GM12891 (cell line): ENCODE data around the gene PTPRN2.

Source experiments
- PAX5 ChIP-seq: IDR thresholded peaks from 2 replicates; pipeline ENCODE4 v1.6.1; 2011; ENCODE audit warnings: low read length, moderate library complexity, mild to moderate bottlenecking; ENCODE audit not compliant: insufficient read depth, severe bottlenecking
- POLR2A ChIP-seq: IDR thresholded peaks from 2 replicates; pipeline ENCODE4 v1.6.1; 2011; ENCODE audit warnings: low read depth, low read length, control low read depth
- POLR2AphosphoS5 ChIP-seq: IDR thresholded peaks from 2 replicates; pipeline ENCODE4 v1.6.1; 2011; ENCODE audit warnings: low read depth, low read length, control low read depth
- POU2F2 ChIP-seq: IDR thresholded peaks from 2 replicates; pipeline ENCODE4 v1.6.1; 2011; ENCODE audit warnings: low read depth, mild to moderate bottlenecking, control low read depth, low read length, moderate library complexity
- TAF1 ChIP-seq: IDR thresholded peaks from 2 replicates; pipeline ENCODE4 v1.6.1; 2011; ENCODE audit warnings: low read depth, low read length, control low read depth

DNA sequence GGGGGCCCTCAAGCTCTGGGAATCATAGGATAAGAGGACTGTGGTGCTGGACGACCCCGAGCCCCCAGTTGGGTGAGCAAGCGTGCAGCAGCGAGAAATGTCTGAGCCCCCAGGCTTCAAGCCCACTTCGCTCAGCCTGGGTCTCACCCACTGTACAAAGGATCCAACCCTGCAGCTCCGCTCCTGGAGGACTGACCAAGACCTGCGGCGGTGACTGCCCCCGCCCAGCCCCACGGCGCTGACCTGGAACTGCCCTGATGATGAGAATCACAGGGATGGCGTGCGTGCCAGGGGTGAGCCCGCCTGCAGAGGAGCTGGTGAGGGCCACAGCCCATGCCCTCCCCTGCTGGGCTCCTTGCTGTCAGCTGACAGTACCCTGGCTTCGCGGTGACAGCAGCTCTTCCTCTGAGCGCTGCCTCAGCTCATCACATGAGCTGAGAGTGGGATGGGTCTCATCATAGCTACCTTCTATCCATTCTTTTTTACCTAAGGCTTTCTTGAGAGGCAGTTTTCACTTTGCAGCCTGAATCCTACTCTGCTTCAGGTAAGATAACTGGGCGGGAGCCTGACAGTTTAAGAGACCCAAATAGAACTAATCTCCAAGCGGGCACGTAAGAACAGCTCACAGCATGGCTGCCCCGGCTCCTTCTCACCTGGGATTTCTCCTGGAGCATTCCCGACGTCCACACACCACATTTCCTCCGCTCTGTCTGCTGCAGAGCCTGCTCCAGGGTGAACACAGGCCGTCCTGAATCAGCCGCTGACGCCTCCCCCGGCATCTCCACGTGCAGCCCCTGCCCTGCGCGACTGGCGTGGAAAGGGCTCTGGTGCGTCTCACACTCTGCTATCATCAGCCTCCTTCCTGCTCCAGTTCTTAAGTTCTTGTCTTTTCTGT lies 329.9 kb downstream of the PTPRN2 start:
- TF ChIP-seq POLR2AphosphoS5 (no peak), POLR2A (no peak), PAX5 (no peak), POU2F2 (no peak), TAF1 (no peak)
